Hematopoietic multipotent progenitor cell treated with erythropoietin and hydrocortisone succinate and interleukin-3 and kit ligand, for 6 days (in vitro differentiated cells): ENCODE results near the gene EEPD1.
"Not testable (repeated sequence)": the region's sequence is repeated elsewhere in the genome, so short reads cannot be mapped to it uniquely, and the experiment has no call there.

ENCODE experiments used
- DNase-seq: peaks from one replicate; pipeline ENCODE4 v3.0.0-alpha.2; 2015

Gene EEPD1

DNA sequence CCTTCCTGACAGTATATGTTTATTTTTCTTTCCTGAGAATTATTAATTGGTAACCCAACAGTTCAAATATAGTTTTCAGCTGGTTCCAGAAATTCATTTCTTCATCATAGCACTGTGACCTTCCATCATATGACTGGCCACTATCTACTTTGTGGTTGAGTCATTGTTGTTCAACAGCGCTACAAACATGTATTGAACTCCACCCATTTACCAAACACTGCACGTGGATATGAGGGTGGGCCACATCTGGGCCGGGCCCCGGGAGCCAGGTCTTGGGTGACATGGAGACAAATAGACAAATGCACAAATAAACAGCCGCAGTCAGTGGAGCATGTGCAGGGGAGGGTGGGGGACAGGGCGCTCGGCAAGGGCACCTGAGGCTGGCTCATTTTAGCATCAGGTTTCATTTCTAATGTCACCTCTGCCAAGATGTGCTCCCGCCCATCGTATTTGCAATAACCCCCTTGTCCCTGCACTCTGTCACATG, 24.0 kb upstream of the EEPD1 start:
- DNase-seq = no peak

DNA sequence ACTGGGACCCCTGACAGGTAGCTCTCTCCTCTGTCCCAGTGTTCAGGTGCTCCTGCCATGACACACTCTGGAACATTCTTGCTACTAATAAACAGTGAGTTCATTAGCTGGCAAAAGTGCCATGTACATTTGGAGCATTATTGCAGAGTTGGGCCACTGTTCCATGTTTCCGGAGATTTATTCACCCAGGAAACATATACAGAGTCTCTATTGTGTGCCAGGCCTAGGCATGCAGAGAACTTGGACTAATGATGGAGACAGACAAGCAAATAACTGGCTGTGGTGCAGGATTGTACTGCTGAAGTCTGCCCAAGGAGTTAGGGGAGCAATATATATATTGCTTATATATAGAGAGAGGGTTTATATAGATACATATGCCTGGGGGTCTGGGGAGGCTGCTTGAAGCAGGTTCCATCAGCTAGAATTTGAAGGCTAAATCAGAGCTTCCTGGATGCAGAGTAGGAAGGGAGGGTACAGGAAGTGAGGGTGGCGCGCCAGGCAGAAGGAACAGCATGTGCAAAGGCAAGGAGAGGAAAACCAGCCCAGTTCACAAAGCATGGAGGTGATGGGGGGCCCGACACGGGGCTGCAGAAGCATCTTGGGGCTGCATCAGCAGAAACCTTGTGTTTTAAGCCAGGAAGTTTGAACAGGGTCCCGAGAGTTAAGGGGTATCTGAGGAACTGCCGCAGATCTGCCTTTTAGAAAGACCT, 22.7 kb upstream of the EEPD1 start:
- DNase-seq = no peak

DNA sequence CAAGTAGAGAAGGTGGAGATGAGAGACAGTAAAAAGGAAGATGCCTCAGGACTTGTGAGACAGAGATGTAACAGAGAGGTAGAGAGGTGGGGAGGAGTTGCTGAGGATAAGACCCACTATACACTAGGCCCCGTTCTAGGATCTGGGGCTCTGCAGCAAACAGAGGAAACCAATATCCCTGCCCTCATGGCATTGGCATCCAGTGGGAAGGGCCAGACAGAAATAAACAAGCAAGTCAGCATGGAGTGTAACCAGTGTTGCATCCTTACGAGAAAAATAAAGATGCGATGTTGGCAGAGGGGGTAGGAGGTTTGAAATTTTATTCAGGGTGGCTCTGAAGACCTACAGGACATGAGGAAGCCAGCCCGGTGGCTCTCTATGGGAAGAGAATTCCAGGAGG, 22.0 kb upstream of the EEPD1 start:
- no peak for DNase-seq

DNA sequence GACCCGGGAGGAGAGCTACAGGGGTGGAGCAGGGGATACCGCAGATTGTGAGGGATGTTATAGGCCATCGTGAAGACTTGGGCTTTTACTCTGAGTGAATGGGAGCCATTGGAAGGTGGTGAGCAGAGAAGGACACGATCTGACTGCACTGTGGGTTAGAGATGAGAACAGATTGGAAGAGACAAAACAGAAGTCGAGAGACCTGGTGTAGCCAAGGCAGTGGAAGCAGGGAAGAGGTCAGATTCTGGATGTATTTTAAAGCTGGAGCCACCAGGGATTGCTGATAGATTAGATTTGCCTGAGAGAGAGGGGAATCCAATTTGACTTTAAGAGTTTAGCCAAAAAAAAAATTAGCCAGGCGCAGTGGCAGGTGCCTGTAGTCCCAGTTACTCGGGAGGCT, 21.6 kb upstream of the EEPD1 start:
- no peak for DNase-seq

DNA sequence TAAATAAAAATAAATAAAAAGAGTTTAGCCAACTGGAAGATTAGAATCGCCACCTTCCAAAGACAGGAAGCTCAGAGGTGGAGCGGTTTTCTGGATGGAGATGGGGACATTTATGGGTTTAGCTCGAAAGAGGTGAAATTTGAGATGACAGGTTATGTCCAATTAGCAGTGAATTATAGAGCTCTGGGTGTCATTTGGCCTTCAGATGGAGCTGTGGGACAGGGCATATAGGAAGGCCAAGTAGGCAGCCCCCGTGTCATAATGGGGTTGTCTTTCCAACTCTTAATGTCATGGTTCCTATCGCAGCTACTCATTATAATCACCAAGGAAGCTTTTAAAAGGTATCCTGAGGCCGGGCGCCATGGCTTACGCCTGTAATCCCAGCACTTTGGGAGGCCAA, 21.0 kb upstream of the EEPD1 start:
- DNase-seq = peak; percentile 21

DNA sequence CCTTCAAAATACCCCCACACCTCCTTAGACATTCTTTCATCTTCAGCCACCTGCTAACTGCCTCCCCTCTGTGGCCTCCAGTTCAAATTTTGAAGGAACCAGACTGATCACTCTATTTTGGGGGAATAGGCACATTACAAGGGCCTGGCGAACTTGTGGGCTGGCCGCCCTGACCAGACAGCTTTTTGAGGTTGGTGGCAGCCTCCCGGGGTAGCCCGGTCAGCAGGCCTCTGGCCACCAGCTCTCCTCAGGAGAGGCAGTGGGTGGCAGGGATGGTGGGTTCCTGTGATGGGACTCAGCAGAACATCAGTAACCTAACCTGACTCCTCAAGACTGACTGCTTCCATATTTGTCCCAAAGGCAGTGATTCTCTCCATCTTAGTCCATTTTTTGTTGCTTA, 17.4 kb upstream of the EEPD1 start:
- DNase-seq = no peak

DNA sequence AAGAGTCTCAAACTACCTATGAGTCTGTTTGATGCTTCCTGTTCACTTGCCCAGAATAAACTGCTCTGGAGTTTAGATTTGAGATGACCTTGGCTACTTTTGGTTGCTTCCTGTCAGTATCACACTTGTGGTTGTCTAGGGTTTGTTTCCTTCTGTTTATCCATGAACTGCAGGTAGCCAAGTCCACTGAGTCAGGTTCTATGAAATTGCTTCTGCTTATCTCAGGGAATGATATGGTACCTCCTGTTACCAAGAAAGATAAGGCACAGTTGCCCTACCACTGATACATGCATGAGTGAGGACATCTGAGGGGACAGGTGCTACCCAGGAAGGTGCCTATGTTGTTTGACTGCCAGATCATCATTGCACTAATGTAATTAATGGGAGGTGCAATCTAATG, 15.8 kb upstream of the EEPD1 start:
- no peak for DNase-seq

DNA sequence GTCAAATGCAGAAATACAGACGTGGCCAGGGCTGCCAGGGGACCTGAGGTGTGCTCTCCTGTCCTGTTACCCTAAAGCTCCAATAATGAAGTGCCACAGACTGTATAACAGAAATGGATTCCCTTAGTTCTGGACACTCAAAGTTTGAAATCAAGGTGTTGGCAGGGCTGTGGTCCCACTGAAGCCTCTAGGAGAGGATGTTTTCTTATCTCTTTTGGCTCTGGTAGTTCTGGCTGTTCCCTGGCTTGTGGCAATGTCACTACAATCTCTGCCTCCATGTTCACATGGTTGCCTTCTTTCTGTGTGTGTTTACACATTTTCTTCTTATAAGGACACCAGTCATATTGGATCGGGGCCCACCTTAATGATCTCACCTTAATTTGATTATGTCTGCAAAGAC, 15.3 kb upstream of the EEPD1 start:
- no peak for DNase-seq

DNA sequence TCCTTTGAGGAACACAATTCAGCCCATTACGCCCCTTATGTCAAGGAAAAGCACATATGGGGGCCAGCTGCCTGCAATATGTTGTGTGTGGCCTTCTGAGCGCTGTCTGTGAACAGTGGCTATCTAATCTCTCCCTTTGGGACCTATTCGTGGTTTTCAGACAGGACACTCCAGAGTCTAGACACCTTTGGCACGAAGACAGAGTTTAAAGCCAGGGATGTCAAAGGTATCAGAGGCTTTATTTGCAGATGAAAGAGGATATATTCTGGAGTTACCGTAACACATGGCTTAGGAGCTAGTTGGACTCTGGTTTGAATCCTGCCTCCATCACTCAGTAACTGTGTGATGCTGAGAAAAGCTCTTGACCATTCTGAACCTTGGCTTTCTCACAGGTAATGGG, 14.8 kb upstream of the EEPD1 start:
- DNase-seq = no peak

DNA sequence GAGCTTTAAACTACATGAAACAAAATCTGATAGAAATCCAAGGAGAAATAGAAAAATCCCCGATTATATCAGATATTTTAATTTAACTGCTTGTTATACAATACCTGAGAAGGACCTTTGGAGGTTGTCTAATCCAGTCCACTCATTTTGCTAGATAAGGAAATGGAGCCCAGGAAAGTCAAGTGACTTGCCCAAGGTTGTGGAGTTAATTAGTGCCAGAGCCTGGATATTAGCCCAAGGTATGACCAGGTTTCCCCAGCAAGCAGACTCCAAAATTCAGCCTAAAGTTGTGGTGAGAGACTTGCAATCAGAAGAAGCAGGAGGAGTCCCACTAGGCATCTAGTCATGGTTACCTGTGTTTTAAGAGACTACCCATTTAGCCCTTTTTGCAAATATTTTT, 11.7 kb upstream of the EEPD1 start:
- DNase-seq = no peak

DNA sequence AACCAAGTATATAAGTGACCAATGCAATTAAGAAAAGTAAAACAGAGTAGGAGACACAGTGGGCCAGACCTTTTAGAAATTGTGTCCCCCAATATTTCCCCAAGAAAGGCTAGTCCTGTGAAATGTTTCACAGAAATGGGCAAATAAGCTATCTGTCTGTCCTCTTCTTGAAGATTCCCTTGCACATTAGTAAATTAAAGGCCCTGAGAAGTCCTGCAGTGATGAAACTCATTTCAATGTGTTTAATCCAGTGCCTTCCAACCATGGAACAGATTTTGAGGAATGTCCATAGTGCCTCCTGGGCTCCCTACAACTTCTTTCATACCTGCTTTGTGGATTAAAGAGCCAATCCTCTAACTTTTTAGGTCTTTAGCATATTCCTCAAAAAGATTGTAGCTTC, 11.2 kb upstream of the EEPD1 start:
- DNase-seq = no peak

DNA sequence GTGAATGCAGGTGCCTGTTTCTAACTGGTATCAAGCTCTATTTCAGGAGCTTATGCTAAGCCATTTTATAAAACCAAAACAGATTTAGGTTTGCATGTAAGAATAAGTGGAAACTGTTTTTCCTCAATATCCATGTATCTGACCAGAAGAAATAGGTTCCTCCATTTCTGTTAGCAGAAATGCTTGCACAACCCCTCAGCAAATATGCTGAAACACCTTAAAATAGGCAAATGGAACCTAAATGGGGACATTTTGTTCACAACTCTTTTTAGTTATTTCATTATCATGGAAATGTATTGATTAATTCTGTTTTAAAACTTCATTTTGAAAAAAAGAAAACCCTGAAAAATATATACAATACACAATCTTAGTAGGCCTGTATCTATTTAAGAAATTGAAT, 8.9 kb upstream of the EEPD1 start:
- DNase-seq = no peak

DNA sequence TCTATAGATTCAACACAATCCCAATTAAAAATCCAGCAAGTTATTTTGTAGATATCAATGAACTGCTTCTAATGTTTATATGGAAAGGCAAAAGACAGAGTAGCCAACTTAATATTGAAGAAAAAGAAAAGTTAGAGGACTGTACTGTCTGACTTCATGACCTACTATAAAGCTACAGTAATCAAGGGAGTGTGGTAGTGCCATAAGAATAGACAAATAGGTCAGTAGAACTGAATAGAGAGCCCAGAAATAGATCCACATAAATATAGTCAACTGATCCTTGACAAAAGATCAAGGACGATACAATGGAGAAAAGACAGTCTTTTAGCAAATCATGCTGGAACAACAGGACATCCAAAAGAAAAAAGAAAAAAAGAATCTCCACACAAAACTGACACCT, 7.4 kb upstream of the EEPD1 start:
- no peak for DNase-seq

DNA sequence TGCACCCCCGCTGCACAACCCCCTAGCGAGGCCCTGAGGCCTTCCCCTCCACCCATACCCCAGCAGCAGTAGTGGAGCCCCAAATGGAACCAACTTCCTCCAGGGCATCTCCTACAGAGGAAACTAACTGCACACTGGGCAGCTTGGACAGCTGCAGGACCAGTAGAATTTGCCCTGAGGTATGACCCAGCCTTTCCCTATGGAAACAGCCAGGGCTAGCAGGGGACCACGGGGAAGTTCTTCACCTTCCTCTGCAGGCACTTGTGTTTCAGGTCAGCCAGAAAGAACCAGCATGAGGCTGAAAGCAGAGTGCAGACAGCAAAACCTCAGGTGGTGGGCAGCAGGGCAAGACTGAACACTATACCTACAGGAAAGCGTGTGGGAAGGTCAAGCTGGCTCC, 5.7 kb upstream of the EEPD1 start:
- no peak for DNase-seq

DNA sequence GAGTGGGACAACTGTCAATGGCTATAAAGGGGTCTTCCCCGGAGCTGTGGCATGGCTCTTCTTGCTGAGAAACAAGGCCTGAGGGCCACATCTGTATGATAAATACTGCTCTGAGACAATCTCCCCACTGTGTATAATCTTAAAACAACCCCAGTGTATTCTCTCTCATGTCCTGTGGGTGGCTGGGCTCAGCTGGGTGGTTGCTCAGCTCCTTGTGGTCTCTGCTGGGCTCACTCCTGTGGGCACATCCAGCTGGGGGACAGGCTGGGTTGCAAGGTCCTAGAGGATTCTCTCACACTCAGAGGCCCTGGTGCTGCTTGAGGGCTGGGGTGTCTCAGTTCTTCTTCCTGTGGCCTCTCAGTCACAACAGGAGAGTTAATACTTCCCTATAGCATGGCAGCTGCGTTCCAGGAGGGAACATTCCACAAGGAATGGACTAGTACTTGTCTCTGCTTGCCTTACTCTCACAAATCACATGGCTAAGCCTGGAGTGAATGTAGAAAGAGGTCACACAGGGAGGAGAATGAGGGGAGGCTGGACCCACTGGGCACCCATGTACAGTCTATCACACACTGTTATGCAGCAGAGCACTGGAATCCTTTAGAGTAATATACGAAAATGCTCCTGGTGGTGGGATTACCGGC, 4.5 kb upstream of the EEPD1 start:
- DNase-seq = no peak

DNA sequence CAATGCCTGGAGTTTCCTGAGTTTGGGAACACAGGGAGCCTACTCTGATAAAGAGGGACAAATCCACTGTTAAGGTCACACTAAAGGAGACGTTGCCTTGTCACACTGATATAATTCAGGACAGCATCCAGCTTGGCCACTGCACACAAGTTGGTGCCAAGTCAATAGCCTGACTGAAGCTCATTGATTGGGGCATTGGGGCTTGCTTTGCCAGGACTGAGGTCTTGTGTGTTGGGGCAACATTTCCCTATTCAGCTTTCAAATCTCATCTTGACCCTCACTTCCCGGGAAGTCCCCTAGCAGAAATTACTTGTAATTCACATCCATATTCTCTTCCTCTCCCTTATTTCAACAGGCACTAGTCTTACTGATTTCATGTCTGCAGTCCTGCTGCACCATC, 3.8 kb upstream of the EEPD1 start:
- not testable (repeated sequence) for DNase-seq

DNA sequence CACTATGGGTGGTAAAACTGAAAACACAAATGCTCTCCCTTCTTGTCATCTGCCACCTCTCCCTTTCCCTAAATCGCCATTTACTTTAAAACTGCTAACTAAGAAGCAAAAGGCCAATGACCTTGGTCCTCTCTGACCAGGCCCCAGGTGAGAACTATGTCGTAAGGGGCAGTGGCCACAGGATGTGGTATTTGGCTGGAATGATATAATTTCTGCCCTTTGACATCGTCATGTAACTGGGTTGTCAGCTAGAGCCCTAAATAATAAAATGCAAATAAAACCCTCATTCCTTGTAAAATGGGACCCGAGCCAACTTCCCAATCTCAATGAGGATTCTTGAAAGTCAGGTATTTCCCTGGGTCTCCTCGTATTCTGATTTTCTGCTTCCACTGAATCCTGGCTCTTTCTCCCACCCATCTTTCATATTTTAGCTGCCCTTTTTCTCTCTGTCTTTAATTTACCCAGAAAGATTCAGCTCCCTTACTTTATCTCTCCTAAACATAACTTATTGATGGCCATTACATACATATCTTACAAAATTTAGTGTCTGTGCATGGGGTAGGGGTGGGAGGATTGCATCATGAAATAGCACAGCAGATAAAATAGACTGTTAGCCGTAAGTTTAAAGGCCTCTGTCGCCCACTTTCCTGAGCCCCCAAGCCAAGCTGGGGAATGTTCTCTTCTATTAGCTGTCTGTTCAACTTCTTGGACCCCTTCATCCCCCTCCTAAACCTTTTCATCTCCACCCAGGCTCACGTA, 3.2 kb upstream of the EEPD1 start:
- DNase-seq = no peak

DNA sequence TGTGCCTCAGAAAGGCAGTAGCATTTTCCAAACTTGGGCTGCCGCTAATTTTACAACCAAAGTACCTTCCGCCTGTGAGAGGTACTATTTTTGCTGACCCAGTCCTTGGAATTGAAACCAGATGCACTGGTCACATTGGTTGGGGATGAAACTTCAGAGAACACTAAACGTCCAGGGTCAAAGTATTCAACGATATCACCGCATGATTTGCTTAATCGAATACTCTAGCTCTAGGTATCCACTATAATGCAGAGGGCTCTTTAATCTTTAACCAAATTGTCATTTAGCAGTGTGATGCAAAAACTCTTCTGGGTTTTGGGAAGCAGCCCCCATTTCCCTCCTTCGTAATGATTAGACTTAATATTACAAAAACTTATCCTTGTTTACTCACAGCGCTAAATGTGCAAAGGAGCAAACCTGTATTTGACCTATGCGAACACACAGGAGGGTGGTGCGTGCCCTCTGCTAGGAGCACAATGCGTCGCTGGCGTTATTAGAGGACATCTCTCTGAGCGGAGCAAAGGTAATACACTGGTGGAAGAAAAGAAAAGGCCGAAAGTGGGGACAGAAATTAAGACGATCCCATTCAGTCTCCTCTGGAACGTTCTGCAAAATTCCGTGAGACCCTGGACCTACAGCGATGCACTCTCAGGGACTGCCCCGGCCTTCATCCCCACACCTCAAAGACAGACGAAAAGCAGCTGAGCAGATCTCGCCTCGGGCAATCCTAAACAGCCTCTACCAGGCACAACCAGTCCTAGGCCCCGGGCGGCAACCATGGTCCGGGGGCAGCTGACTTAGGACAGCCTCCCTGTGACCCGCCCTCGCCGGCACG, 916 bp upstream of the EEPD1 start:
- DNase-seq = no peak

DNA sequence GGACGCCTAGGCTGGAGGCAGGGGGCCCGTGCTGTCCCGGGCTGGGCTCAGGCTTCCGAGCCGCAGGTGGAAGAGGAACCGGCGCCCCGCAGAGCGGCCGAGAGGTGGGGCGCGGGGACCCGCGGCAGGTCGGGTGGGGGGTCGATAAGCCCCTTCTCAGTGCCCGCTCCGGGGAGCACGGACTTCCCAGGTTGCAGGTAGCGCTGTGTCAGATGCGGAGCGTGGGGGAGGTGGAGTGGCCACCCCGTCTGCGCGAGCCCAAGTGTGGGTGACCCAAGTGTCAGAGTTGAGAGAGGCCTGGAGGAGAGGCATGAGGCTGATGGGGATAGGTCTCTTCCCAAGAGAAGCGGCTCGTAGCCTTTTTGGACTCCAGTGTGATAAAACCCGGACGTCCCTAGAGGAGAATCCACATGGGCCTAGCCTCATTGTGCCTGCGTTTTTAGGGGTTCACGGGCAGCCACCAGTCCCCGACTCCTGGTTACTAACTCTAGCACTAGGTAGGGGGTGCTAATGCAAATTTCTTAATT, 580 bp downstream of the EEPD1 start:
- DNase-seq = peak; percentile 44

DNA sequence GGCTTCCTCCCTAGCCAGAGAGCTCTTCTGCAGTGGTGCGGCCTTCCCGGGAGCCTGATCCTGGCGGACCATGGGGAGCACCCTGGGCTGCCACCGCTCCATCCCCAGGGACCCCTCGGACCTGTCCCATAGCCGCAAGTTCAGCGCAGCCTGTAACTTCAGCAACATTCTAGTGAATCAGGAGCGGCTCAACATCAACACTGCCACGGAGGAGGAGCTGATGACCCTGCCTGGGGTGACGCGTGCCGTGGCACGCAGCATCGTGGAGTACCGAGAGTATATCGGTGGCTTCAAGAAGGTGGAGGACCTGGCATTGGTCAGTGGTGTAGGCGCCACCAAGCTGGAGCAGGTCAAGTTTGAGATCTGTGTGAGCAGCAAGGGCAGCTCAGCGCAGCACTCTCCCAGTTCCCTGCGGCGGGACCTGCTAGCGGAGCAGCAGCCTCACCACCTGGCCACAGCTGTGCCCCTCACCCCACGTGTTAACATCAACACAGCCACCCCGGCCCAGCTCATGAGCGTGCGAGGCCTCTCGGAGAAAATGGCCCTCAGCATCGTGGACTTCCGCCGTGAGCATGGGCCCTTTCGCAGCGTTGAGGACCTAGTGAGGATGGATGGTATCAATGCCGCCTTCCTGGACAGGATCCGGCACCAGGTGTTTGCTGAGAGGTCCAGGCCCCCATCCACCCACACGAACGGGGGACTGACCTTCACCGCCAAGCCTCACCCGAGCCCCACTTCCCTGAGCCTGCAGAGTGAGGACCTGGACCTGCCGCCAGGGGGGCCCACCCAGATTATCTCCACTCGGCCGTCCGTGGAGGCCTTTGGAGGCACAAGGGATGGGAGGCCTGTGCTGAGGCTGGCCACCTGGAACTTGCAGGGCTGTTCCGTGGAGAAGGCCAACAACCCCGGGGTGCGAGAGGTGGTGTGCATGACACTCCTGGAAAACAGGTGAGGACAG, 1.5 kb downstream of the EEPD1 start:
- no peak for DNase-seq

DNA sequence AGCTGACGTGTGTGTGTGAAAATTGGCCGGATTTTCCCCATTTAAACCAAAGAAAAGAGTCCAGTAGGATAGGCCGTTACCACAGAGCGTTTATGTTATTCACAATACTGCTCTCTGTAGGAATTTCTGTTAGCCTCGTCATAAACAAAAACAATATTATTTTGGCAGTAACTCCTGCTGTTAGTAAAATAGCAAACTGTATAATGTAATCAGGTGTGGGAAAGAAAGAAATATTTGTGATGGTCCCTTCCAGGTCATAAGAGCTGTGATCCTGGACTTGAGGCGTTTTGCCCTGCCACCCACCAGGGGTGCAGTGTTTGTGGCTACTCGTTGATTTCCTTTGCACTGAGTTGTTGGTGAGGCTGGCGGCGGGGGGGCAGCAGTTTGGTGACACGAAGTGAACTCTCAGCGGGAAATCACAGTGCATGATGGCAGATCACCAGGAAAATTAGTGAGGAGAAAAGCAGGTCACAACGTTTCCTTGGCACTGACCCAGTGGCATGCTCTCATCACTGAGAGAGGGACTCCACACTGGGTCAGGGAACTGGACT, 2.8 kb downstream of the EEPD1 start:
- DNase-seq = no peak
